SK-N-SH (cell line): ENCODE data around the gene NTN1.

Experiments
- EP300 ChIP-seq, 2 experiments: IDR thresholded peaks; 2 replicates each; pipeline versions ENCODE4 v1.4.0 to v1.6.1; 2012; ENCODE audit warnings: borderline replicate concordance in 1 of 2, low read depth in 1 of 2, low read length in 1 of 2
- FOSL2 ChIP-seq: IDR thresholded peaks from 2 replicates; pipeline ENCODE4 v1.4.0; 2012; ENCODE audit warnings: low read depth, mild to moderate bottlenecking, moderate library complexity, borderline replicate concordance
- FOXM1 ChIP-seq: IDR thresholded peaks from 2 replicates; pipeline ENCODE4 v1.4.0; 2012; ENCODE audit warnings: low read depth, mild to moderate bottlenecking
- MXI1 ChIP-seq: IDR thresholded peaks from 2 replicates; pipeline ENCODE4 v1.6.1; 2012; ENCODE audit warnings: mild to moderate bottlenecking, low read depth, low read length, improper control_type of control experiment
- RAD21 ChIP-seq: IDR thresholded peaks from 2 replicates; pipeline ENCODE4 v1.6.1; 2012; ENCODE audit warnings: mild to moderate bottlenecking, low read length
- TAF1 ChIP-seq: IDR thresholded peaks from 2 replicates; pipeline ENCODE4 v1.6.1; 2012; ENCODE audit warnings: low read depth, mild to moderate bottlenecking, low read length, moderate library complexity, borderline replicate concordance
- TF ChIP-seq, protein P1 (sequence below): fragments of 200-600 bp; sonication (generic); IDR thresholded peaks from 2 replicates; pipeline ENCODE4 v1.6.1; 2017; ENCODE audit warnings: antibody characterized with exemption, mild to moderate bottlenecking, moderate library complexity

DNA sequence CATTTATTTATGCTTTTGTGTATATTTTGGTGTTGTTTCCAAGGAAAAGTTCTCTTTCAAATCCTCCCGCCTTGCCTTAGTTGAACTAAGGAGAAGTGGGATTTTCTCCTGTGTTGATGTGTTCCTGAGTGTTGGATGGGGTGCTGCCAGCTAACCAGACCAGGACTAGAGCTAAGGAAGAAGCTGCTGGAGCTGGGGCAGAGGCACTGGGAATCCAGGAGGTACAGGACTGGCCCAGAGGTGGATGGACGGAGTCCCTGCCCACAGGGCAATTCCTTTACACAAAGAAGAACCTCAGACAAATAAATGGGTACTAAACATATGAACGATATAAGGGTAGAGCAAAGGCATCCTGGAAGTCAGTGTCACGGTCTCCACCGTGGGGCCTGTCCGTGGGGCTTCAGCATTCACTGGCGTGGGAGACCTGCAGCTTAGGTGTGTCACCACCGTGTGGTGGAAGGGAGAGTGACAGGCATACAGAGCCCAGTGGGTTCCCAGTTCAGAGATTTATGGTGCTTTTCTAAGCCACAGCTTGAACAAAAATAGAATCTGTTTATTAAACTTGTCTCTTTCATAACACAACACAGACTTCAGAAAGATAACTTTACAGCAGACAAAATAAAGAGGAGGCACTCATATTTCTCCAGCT lies 270.7 kb downstream of the NTN1 start:
- TF ChIP-seq, protein P1, sequence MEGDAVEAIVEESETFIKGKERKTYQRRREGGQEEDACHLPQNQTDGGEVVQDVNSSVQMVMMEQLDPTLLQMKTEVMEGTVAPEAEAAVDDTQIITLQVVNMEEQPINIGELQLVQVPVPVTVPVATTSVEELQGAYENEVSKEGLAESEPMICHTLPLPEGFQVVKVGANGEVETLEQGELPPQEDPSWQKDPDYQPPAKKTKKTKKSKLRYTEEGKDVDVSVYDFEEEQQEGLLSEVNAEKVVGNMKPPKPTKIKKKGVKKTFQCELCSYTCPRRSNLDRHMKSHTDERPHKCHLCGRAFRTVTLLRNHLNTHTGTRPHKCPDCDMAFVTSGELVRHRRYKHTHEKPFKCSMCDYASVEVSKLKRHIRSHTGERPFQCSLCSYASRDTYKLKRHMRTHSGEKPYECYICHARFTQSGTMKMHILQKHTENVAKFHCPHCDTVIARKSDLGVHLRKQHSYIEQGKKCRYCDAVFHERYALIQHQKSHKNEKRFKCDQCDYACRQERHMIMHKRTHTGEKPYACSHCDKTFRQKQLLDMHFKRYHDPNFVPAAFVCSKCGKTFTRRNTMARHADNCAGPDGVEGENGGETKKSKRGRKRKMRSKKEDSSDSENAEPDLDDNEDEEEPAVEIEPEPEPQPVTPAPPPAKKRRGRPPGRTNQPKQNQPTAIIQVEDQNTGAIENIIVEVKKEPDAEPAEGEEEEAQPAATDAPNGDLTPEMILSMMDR, result peak; percentile 53
- TF ChIP-seq RAD21 (peak; percentile 68), FOXM1 (no peak), FOSL2 (no peak), TAF1 (no peak), EP300 (IDR thresholded peaks at IDR 0.05; ENCODE audit: borderline replicate concordance in 1 of 2, low read depth in 1 of 2, low read length in 1 of 2) (no peak), MXI1 (no peak)
